GM18867 (cell line): Measurements from ENCODE around the gene LYST.
"Not testable (repeated sequence)": the region's sequence is repeated elsewhere in the genome, so short reads cannot be mapped to it uniquely, and the experiment has no call there.

Experiments used
- ATAC-seq: cut with Tn5 transposase; IDR thresholded peaks from one replicate; pipeline ENCODE4 v1.9.1; 2021; ENCODE audit warnings: mild to moderate bottlenecking, moderate library complexity; ENCODE audit not compliant: unreplicated experiment

Gene LYST

GRCh38 chr1:235825229-235825628 lies 41.5 kb downstream of the LYST start:
- no peak for ATAC-seq

GRCh38 chr1:235823684-235824083 lies 43.0 kb downstream of the LYST start:
- ATAC-seq, result no peak

DNA sequence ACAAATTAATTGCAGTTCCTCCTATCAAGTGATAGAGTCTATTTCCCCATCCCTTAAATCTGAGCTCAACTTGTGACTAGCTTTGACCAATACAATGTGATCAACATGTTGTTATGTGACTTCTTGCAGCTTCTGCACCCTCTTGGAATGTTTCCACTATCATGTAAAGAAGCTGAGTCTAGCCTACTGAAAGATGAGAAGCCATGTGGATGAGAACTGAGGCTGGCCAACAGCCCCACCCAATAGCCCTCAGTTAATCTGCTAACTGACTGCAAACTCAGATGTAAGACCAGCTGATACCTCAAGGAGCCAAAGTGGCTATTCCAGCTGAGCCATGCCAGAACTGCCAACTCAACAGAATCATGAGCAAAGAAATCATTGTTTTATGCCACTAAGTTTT lies 44.0 kb downstream of the LYST start:
- ATAC-seq, result no peak

GRCh38 chr1:235821361-235821981 lies 45.2 kb downstream of the LYST start:
- ATAC-seq, result no peak

DNA sequence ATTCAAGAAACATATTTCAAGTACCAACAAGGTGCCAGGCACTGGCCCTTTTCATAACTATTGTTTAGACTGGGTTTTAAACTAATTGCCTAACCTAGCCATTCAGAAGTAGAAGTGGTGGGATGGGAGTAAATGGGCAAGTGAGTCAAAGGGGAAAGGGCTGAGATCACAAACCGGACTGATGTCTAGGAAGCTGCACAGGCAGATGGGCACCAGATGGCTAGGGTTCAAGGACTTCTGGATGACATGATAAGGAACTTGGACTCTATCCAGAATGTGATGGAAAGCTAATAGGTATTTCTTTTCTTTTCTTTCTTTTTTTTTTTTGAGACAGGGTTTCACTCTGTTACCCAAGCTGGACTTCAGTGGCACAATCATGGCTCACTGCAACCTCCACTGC lies 46.6 kb downstream of the LYST start:
- no peak for ATAC-seq

DNA sequence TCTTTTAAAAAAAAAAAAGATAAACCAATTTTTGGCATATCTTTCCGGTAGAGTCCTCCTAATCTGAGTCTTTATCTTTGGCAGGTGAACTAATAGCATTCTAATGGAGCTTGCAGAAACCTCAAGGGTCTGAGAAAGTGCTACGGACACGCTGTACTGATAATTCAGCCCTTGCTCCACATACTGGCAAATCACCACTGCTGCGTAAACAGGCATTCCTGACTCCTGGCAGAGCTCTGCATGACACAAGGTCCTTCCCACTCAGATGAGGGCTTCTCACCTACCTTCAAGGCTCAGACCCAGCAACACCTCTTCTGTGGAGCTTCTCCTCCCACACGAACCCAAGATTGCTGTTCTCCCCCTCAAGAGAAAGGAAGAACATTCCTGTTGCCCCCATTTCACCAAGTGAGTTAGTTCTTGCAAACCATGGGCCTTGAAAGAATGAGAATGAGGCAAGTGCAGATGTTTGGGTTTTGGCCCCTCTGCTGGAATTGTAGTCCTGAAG lies 48.0 kb downstream of the LYST start:
- ATAC-seq, result no peak

GRCh38 chr1:235817101-235817728 lies 49.5 kb downstream of the LYST start:
- ATAC-seq, result no peak

DNA sequence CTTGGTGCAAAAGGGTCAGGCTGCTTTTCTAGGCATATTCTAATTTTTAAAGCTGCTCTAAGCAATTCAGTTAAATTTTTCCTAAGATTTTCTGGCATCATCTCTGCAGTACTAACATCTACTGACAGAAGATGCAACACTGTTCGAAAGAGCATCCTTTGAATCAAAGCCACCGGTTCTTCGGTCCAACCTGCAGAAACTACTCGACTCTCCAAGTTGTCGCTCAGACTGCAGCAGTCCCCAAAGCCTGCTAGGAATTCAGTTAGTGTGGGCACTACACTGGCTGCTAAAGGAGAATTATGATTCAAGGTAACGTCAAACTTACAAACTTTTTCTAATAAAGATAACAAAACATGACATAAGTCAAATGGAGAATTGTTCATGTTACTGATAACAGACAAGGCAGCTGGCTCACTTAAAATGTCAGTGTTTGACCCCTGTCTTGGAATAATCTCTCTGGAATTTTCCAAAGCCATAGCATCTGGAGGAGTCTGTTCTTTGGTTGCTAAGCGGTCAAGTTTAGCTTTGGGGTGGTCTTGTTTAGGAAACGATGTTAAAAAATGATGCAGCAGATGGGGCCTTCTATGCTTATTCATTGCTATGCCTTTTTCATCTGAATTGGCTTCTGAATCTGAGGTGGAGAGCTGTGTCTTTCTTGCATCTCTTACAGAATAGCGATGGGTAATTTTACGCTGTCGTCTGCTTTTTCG lies 56.9 kb downstream of the LYST start:
- no peak for ATAC-seq

DNA sequence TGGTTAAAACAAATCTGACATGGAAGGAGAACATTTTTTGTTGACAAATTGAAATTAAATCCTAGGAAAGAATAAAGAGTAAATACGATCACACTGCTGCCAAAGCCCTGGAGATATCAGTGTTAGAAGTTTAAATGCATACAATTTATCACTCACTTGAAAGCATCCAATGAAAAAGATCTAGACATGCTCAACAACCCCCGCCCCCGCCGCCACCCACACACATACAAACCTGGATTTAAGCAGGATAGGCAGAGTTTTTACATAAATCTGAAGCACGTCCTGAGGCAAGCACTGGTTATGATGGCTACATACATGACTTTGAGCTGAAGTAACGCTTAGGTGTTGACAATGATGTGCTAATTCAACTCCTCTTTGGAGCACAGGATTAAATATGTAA lies 58.5 kb downstream of the LYST start:
- no peak for ATAC-seq

- no peak for ATAC-seq
Measured at GRCh38 chr1:235806123-235806522, 60.6 kb downstream of the LYST start.

DNA sequence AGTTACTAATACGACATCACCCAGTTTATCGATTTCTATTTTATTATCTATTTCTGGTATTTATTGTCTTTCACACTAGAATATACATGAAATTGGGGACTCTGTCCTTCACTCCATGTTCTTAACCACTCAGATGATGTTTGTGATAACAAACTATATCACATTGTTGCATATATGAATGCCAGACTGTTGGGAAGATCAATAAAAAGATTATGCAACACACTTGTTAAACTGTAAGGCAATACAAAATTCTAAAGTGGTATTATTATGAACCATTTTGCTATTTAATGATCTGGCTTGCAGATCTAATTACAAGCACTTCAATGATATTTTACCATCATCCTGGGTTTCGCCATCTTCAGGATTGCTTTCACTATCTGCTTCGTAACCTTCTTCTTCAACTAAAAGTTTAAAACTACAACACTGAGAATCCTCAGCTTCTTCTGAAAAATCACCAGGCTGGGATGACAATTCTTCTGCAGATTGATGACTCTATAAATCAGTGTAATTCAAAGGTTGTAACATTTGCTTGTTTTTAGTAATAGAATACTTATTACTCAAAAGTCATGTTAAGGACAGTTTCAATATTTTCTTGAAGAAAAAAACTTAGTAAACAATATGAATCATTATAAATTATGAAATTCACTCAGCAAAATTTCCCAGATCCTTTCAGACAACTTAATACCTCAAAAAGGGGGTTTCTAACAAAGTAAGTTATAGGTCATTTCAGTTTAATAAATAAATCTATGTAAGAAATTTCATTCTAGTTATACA lies 63.9 kb downstream of the LYST start:
- no peak for ATAC-seq

DNA sequence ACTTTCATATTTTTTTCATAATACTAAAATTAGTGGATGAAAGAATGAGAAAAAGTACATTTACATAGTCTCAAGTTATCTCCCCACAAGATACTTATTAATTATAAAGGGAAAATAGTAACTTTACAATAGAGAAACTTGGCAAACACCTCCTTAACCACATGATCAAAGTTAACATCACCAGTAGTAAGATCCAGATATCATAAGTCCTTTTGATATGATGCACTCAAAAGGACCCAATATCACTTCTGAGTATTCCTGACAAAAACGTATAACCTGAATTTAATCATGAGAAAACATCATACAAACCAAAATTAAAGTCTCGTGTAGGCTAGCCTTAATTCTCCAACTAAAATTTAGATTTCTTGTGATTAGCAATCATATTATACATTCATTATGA lies 67.4 kb downstream of the LYST start:
- no peak for ATAC-seq

GRCh38 chr1:235791532-235792060 lies 75.1 kb downstream of the LYST start:
- ATAC-seq, result no peak

DNA sequence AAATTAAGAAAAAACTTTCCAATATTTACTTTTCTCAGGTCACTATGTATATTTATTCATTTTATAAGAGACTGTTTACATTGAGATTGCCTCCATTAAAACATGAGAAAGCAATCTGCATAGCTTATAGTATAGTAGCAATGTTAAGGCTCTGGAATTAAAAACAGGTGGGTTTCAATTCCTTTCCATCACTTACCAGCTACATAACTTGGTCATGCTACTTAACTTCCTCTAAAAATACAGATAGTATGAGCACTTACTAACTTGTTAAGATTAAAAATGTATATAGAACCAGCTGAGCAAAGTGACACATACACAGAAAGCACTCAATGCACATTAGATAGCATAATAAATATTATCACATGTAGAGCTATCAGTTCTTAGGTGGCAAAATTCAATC lies 76.6 kb downstream of the LYST start:
- ATAC-seq, result no peak

DNA sequence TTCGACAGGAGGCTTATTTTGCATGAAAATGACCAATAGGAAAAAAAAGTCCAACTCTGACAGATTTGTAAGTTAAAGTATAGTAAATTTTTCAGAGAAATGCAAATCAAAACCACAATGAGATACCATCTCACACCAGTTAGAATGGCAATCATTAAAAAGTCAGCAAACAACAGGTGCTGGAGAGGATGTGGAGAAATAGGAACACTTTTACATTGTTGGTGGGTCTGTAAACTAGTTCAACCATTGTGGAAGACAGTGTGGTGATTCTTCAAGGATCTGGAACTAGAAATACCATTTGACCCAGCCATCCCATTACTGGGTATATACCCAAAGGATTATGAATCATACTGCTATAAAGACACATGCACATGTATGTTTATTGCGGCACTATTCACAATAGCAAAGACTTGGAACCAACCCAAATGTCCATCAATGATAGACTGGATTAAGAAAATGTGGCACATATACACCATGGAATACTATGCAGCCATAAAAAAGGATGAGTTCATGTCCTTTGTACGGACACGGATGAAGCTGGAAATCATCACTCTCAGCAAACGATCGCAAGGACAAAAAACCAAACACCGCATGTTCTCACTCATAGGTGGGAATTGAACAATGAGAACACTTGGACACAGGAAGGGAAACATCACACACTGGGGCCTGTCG lies 80.3 kb downstream of the LYST start:
- ATAC-seq, result not testable (repeated sequence)

DNA sequence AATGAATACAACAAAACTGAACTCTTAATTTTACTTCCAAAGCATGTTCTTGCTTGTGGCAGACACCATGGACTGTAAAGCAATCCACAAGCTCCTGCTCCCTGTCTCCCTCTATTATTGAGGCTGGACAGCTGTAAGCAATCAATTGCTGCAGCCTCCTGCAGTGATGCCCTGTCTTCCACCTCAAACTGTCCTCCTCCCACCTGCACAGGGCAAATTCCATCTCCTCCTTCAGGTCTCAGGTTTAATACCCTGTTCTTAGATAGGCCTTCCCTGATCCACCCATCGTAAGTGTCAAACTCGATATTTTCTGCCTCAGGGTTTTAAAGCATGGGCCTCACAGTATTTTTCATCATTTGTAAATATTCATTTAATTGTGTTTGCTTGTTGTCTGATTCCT lies 81.8 kb downstream of the LYST start:
- no peak for ATAC-seq

DNA sequence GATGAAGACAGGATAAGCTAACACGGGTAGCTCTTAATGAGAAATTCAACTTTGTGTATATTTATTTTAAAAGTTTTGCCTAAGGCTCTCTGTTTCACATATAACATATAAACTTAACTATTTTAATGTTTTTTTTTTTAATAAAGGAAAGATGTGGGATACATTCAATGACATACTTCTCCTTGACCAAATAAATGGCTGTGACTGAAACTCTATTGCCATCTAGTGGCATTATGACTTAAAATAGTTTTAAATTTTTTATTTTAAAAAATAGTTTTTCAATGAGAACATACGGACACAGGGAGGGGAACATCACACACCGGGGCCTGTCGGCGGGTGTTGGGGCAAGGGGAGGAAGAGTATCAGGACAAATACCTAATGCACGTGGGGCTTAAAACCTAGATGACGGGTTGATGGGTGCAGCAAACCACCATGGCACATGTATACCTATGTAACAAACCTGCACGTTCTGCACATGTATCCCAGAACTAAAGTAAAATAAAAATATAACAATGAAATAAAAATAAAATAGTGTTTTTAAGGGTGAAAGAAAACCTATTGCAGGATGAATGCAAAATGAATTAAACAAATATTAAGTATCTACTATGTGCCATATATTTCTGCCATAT lies 83.4 kb downstream of the LYST start:
- ATAC-seq, result no peak

GRCh38 chr1:235782601-235783000 lies 84.1 kb downstream of the LYST start:
- no peak for ATAC-seq

DNA sequence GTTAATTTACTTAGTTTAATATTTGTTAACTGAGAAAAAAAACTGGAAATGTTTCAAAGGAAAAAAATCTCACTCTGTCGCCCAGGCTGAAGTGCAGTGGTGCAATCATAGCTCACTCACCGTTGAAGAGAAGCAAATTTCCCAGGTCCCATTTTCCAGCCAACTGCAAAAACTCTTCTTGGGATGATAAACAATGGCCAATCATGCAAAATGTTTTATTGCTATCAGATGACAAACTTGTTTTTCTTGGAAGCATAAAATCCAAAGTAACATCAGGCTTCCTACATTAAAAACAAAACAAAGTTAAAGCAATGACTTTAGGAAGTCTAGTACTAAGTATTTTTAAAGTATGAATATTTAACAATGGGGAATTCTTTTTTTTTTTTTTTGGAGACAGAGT lies 84.9 kb downstream of the LYST start:
- no peak for ATAC-seq

DNA sequence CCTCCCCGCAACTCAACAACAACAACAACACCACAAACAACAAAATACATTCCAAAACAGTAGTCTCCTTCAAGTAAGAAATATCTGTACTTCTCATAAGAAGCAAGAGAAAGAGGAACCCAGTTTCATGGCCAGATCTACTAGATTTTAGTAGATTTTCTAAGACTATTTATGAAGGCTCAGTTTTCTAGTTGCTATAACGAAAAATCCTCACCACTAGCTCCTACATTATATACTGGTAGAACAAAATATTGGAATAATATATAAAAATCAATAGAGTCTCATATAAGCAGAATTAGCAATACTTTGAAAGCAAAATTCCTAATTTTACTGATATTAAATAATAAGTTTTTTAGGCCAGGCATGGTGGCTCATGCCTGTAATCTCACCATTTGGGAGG lies 86.9 kb downstream of the LYST start:
- ATAC-seq, result no peak
